Embryonic facial prominence (tissue), 1 donor: ENCODE measurements around the gene IGSF9B.

Experiments
- DNase-seq: peaks from one replicate; pipeline ENCODE4 v3.0.0-alpha.2; 2016; ENCODE audit errors: extremely low spot score

The IGSF9B gene

GRCh38 chr11:133901999-133902398 is 54.8 kb downstream of the IGSF9B start:
- DNase-seq: no peak

GRCh38 chr11:133901316-133901715 is 55.5 kb downstream of the IGSF9B start:
- DNase-seq: no peak

- no peak for DNase-seq
These were observed 56.3 kb downstream of the IGSF9B start for GRCh38 chr11:133900176-133901105.

GRCh38 chr11:133898770-133899115 is 58.0 kb downstream of the IGSF9B start:
- DNase-seq: no peak

GRCh38 chr11:133898031-133898769 is 58.6 kb downstream of the IGSF9B start:
- no peak for DNase-seq

- DNase-seq: no peak
These were observed 59.5 kb downstream of the IGSF9B start for GRCh38 chr11:133897331-133897650.

- no peak for DNase-seq
These were observed 60.0 kb downstream of the IGSF9B start for GRCh38 chr11:133896642-133897330.

- no peak for DNase-seq
These were observed 60.7 kb downstream of the IGSF9B start for GRCh38 chr11:133896028-133896427.

- DNase-seq: no peak
These were observed 61.2 kb downstream of the IGSF9B start for GRCh38 chr11:133895551-133895950.

GRCh38 chr11:133895061-133895479 is 61.7 kb downstream of the IGSF9B start:
- DNase-seq: no peak

GRCh38 chr11:133893381-133893780 is 63.4 kb downstream of the IGSF9B start:
- DNase-seq: no peak

GRCh38 chr11:133892584-133893380 is 64.0 kb downstream of the IGSF9B start:
- DNase-seq: no peak

GRCh38 chr11:133892126-133892525 is 64.6 kb downstream of the IGSF9B start:
- no peak for DNase-seq

- no peak for DNase-seq
These were observed 66.9 kb downstream of the IGSF9B start for GRCh38 chr11:133889893-133890292.

- no peak for DNase-seq
These were observed 67.6 kb downstream of the IGSF9B start for GRCh38 chr11:133889188-133889587.

GRCh38 chr11:133887692-133888332 is 69.0 kb downstream of the IGSF9B start:
- no peak for DNase-seq

GRCh38 chr11:133886029-133886428 is 70.7 kb downstream of the IGSF9B start:
- no peak for DNase-seq

- DNase-seq: no peak
These were observed 84.6 kb downstream of the IGSF9B start for GRCh38 chr11:133872160-133872559.

- DNase-seq: no peak
These were observed 89.3 kb downstream of the IGSF9B start for GRCh38 chr11:133867456-133867855.

GRCh38 chr11:133865466-133865865 is 91.3 kb downstream of the IGSF9B start:
- no peak for DNase-seq

- no peak for DNase-seq
These were observed 92.0 kb downstream of the IGSF9B start for GRCh38 chr11:133864756-133865155.
